GM19452 (cell line): ENCODE data around the gene CASP1.

ENCODE experiments used
- ATAC-seq: cut with Tn5 transposase; IDR thresholded peaks from one replicate; pipeline ENCODE4 v1.9.1; 2021; ENCODE audit not compliant: unreplicated experiment

CASP1 gene

DNA sequence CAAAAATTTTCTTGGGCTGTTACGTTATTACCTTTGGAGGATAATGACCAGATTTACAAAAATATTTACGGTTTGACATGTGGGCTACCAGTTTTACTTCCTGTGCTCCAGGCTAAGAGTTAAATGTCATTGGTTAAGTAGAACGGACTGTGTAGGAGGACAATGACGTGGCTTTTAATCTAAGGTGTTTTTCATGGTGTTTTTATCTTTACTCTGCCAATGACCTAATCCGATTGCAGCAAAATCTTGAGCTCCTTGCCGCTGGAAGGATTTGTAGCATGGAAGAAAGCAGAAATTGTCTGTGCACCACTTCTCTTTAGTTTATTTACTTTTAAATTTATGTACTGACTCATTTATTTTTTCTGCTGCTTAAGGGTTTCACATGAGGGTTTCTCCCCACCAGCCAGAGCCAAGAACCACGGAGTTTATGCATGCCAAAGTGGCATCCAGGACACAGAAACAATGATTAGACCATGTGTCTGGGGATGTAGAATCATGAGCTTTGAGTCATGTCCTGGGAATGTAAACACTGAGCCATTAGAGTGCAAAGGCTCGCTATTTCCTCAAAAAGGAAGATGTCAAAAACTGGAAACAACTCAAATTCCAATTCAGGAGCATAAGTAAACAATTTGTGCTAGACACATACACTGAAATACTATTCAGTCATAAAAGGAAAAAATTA, 12.1 kb upstream of the CASP1 start:
- no peak for ATAC-seq

DNA sequence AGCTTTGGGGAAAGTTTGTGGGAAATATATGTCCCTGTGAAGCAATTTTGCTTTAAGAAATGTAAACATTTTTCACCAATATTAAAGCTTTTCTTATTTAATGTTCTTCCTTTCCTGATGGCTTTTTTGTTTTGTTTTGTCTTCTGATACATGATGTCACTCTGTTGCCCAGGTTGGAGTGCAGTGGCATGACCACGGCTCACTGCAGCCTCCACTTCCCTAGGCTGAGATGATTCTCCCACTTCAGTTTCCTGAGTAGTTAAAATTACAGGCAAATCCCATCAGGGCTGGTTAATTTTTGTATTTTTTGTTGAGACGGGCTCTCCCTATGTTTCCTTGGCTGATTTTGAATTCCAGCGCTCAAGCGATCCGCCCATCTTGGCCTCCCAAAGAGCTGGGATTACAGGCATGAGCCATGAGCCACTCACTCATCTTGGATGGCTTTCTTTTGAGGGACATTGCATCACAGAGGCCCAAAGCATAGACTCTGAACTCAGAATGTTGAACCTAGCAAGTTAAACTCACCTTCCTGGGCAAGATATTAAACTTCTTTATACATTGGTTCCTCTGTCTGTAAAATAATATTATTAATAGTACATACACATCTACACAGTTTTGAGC, 10.8 kb upstream of the CASP1 start:
- ATAC-seq, result no peak

DNA sequence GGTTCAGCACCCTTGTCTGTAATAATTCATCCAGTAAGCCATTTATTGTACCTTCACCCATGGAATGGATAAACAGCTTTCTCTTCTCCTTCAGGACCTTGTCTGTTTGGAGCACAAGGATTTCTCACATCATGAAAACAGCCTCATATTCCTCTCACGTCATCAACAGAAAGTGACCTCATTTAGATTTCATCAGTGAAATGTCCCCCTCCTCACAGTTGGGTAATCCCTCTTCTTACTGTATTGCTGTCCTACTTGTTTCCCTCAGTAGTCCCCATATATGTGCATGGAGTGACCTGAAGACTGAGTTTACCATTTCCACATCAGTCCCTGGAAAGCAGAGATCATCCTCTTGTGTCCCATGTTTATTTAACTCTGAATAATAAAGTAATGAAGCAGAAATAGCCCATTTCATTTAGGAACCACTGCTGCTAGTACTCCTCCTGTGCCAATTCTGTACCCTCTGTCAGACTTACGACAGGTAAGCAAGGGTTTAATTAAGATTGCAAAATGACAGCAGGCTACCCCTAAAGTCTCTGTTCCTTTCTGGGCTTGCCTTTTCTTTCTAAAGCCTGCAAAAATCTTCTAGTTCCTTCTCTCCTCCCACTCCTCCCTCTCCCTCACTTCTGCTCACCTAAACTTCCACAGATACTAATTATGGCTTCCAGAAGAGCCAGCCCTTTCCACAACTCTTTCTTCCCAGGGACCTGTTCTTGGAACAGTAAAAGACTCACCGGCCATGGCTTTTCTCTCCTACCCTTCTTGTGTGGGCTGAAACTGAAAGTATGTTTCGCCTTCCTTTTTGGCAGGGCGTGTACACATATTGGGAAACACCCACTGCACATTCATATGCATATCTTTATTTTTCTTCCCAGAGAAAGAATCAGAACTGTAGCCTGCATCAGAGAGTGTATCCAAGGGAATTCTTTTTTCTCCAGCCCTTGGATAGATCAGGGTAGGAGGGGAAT, 9.9 kb upstream of the CASP1 start, which contains the start of gene CARD16:
Gene CARD16 (minus strand): TSS at position 779 of the 968 bp plus-strand sequence. CDS start 38 bp downstream, at position 741.
- ATAC-seq, result peak; percentile 99

DNA sequence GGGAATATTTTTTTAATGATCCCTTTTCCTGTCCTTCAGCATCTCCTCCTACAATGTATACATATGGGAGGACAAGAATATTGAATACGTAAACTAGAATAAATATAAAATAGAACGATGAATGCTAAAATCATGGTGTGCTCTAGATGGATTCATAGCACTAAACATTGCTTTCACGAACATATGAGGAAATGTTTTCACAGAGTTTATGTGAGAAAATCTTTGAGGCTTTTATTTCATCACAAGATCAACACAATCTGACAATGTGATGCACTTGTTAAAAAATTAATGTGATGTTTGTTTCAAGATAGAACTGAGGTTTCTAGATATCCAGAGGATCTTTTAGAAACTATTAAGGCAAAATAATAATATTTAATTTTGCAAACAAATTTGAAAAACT, 7.2 kb upstream of the CASP1 start:
- ATAC-seq, result no peak

DNA sequence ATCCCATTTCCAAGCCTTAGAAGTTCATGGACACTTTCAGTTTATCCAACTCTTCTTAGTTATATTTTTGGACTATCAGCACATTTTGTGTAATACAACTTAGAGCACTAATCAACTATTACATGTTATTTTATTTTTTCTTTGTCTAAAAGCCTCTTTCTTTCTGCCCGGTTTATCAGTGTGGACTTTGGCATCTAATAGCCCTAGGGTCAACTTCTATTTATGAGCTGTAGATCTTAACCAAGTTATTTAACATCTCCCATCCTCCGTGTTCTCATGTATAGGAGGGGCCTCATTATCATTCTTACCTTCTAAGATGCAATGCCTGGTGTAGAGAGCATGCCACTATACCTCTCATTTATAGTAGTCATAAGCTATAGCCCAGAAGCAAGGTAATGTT, 5.8 kb upstream of the CASP1 start:
- ATAC-seq, result no peak

DNA sequence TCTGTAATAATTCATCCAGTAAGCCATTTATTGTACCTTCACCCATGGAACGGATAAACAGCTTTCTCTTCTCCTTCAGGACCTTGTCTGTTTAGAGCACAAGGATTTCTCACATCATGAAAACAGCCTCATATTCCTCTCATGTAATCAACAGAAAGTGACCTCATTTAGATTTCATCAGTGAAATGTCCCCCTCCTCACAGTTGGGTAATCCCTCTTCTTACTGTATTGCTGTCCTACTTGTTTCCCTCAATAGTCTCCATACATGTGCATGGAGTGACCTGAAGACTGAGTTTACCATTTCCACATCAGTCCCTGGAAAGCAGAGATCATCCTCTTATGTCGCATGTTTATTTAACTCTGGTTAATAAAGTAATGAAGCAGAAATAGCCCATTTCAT, 556 bp downstream of the CASP1 start:
- ATAC-seq, result peak; percentile 4

DNA sequence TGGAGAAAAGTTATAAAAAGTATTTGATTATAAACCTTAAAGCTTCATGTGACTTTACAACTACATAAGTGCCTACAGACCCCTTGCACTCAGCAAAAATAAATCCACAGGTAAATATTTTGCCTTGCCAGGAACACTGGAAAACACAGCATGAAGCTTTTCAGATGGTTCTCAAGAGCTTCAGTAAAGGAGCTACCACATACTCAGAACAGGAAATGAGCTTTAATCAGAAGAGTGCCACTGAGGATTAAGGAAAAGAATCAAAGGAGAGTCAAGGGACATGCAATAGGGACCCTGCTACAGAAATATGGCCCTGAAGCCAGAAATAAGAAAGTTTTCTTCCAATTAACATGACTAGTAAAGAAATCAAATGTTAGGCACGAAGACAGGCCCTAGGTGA, 1.2 kb downstream of the CASP1 start:
- no peak for ATAC-seq

DNA sequence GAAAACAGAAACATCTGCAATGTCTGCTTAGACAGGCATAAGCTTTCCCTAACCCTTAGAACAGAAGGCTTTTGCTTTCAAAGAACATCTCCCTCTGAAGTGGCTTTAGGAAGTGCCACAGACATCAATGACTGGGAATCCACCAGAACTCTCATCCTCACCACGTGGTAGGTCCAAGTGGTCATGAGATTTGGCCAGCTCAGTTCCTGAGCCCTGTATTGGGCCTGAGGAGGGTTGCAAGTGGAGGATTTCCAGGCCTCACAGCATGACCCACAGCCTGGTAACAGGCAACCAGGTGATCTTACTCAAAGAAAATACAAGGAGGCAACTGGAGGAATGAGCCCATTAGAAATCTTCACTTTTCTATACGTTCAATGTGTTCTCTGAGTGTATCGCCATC, 1.6 kb downstream of the CASP1 start:
- no peak for ATAC-seq

DNA sequence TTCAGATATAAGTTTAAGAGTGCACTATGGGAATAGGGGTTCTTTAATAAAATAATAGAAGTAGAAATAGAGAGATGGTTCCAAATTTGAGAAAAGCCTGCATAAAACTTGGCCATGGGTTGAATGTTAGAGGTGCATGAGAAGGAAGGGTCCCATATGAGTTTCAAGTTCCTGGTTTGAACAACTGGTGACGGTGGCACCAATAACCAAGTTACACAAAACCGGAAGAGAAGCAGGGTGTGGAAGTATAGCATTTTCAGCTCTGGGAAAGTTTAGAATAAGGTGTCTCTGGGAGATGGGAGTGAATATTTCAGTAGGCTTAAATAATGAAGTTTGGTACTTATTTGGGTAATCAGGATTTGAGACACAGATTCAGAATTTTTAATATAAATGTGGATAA, 2.4 kb downstream of the CASP1 start:
- ATAC-seq, result no peak

DNA sequence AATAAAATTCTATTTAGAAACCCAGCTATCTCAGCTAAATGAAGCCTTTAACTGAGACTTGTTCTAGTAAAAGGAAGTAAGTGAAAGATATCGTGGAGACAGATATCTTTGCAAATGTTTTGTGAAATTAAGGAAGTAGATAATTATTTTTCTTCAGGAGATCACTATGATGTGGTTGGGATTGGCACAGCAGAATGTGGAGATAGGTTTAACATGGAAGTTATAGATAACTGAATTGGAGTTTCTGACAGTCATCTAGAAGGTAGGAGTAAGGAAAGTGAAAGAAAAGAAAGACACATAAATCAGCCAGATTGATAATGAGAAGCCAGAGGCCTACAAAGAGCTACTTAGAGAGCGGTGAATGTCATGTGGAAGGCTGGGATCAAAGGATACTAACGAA, 7.3 kb downstream of the CASP1 start:
- ATAC-seq, result no peak

DNA sequence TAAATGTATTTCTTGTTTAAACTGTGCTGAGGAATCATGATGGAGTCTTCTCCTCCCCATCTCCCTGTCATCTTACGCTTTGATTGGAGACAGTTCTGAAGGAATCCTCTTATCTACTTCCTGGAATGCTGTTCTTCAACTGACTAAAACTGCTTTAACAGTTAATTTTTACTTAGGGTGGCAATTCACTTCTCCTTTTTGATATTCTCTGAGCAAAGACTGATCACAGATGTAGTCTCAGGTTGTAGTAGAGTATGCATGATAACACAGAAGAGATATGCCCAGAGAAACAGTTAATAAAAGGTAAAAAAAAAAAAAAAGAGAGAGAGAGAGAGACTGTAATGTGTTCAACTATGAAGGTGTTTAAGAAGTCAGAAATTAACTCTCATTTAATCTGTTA, 10.6 kb downstream of the CASP1 start:
- ATAC-seq, result no peak

DNA sequence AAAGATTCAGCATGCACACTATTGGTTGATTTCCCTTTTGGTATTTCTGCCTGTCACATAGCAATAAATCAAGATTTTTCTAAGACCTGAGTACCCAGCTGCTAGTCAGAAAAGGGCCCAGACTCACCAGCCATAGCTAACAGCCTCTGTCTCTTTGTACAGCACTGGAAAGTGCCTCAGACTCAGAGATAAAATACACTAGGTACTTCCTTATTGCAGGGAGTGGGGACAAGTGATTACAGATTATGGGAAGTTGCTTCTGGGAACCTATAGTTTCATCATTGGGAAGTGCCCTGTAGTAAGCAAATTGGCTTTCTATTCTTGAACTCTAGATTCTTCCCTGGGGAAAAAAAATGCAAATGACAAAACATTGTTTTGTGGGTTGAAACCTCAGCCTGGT, 11.9 kb downstream of the CASP1 start, which contains the start of gene CASP5:
Gene CASP5 (minus strand): TSS at position 166 of the 400 bp plus-strand sequence. CDS start 32 bp downstream, at position 134.
- no peak for ATAC-seq

DNA sequence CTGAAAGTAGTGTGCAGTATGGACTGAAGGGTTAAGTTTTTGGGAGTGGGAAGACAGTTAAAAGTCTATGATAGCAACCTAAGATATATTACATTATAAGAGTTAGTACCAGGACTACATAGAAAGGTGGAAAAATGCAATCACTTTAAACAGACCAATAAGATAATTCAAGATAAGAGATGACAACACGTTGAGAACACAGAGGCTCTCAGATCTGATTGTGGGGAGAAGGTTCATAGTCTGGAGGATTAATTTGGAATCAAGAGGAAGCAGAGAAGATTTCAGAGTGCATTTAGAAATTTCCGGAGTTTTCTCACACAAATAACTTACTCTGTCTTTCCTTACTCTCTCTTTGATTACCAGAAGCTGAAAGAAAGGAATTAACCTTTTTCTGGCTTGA, 12.4 kb downstream of the CASP1 start:
- no peak for ATAC-seq

DNA sequence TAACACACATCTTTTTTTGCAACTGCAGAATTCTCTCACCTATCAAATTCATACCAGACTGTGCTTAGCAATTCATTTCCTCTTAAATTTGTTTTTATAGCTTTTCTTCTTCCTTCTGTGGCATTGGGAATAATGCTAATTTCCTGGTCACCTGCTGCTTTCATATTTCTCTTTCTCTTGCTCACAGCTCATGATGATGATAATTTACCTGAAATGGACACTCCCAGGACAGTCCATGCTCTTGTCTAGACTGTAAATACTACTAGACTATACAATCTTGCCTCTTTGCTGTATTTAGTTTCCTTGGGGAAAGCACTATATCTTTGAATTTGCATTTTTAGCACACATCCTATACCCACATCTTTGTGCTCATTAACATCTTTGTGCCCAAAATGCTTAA, 27.5 kb downstream of the CASP1 start:
- ATAC-seq, result no peak

DNA sequence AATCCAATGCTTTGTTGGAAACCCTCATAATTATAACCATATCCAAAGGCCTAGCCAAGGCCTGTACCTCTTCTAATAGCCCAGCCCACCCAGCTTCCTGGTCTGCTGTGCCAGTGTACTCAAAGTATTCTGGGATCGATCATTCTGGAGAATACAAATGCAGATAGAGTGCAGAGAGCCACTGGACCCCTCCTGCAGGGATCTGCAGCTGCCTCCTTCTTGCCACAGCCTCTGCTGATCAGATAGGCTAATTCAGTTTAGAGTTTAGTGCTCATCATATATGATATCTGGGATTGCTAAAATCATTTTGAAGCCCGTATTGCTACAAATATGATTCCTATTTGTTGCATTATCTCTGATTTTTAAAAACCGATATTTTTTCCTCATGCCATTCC, 29.5 kb downstream of the CASP1 start:
- no peak for ATAC-seq

DNA sequence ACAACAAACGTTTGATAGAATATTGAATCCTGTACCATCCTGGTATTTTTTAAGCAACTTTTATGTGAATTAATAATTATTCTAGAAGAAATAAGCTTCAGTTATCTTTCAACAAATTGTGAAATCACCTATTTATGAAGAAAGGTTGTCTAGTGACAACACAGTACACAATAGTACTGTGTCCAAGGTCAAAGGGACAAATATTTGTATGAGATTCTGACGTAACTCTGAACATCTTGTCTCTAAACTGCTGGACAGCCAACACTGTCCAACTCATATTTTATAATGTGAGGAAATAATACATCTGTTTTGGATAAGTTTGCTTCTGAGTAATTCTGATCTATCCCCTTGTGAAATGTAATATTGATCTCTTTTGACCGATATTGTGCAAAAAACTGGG, 30.9 kb downstream of the CASP1 start:
- ATAC-seq, result no peak

DNA sequence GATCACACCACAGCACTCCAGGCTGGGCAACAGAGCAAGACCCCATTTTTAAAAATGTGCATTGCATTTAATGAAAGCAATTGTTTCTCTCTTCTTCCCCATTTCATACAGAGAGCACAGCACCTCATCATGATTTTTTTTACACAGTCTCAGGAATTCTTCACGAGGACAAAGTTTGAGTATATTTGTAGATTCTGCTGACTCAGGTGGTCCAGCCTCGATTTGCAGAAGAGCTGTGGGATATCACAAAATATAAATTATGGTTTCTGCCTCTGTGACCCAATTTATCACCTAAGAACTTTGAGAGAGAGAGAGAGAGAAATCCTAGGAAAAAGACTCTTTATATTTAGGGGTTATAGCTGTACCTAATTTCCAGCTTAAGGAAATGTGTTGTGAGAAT, 31.8 kb downstream of the CASP1 start:
- ATAC-seq, result no peak

DNA sequence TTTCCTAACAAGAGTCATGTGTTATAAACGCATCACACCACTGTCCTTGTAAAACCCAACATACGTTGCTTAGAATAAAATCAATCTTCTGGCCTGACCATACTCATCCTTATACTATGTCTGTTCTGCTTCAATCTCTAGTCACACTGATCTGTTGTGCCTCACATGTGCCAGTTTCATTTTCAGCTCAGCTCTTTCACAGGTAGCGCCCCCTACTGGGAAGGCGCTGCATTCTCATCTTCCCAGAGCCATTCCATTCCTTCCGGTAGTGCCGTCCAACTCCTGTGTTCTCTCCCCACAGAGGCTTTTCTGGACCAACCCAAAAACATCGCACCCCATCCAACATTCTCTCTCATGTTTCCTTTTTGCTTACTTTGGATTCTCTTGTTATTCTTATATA, 34.1 kb downstream of the CASP1 start:
- ATAC-seq, result no peak

DNA sequence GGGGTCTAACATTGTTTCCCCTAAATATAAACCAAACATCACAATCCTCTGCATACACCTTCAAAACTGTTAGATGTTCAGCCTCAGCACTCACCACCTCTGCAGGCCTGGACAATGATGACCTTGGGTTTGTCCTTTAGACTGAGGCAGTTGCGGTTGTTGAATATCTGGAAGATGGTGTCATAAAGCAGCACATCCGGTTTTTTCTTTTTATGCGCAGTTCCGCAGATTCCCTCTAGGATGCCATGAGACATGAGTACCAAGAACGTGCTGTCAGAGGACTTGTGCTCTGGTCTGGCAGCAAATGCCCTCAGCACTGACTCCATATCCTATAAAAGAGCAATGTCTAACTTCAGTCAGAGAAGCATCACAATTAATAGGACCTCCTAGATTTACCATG, 34.8 kb downstream of the CASP1 start:
- ATAC-seq, result no peak

DNA sequence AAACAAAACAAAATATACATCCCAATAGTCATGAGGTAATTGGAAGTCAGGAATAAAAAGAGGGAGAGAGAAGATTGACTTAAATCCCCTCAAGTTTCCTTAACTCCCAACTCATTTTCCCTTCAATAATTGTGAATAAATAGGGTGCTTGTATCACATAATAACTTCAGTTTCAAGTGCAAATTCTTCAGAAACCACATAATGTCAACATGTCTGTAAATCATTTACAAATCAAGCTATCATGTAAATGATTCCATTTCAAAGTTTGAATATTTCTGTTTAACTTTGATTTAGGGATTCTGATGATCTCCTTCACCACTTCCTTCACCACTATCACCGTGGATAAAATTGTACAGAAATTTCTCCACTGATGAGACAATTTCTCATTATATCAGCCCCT, 35.2 kb downstream of the CASP1 start:
- no peak for ATAC-seq

DNA sequence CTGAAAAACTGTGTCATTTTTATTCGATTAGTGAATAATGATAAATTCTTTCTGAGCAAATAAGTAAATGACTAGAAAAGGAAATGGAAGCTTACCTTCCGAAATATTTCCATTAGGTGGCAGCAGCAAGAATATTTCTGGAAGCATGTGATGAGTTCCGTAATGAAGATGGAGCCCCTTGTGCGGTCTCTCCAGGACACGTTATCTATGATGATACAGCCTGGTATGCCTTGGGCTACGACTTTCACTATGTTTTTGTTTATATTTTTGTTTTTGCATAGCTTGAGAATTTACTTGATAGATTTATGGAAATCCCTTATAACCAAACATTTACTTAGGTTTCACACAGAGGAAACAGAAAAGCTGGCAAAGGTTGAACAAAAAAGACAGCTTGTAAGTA, 37.7 kb downstream of the CASP1 start:
- ATAC-seq, result no peak

DNA sequence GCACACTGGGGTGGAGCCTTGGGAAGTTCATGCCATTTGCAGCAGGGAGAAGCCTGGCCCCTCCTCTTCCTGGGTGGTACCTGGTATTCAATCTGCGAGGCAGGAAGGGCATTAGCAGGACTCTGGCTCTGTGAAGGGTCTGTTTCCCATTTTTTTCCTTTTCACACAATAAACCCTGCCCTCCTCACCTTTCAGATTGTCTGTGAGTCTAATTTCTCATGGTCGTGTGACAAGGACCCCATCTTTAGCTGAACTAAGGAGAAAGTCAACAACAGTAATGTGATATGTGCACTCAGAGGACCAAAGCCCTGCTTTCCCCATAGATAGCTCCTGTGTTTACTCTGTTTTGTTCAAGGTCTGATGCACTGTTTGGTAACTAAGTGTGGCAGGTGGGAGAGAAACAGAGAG, 39.9 kb downstream of the CASP1 start:
- no peak for ATAC-seq
